Urinary bladder (tissue), 4 donors: Measurements from ENCODE around the gene PKHD1. TPM values are rescaled to one million over a fixed set of nuclear protein-coding genes. Genes with fewer than 3 reads are reported as not detected.
A peak's percentile ranks its signal among the peaks of the same experiment; 100 is the strongest.

Source experiments
- DNase-seq: peaks from one replicate; pipeline ENCODE4 v3.0.0-alpha.2; 2015; ENCODE audit errors: extremely low spot score
- H3K27ac ChIP-seq: one replicate; pipeline ENCODE4 v1.5.1; 2013; ENCODE audit warnings: low read depth, mild to moderate bottlenecking, moderate library complexity
- H3K36me3 ChIP-seq: one replicate; pipeline ENCODE4 v1.6.1; 2013; ENCODE audit warnings: mild to moderate bottlenecking, moderate library complexity; ENCODE audit not compliant: insufficient read depth
- H3K4me1 ChIP-seq: one replicate; pipeline ENCODE4 v1.6.1; 2013; ENCODE audit warnings: mild to moderate bottlenecking, moderate library complexity; ENCODE audit not compliant: insufficient read depth
- H3K4me3 ChIP-seq: one replicate; pipeline ENCODE4 v1.5.1; 2013; ENCODE audit warnings: low read depth, low read length
- WGBS: extraction: QIAGEN DNeasy Blood & Tissue Kit; methylation state at CpG from one replicate; pipeline ENCODE4 v1.1.7; 2013; 5-methylcytosine and 5-hydroxymethylcytosine counted together
- polyA plus RNA-seq: library from polyadenylated mRNA; stranded (reverse); fragments of 200-250 nt; gene quantifications from one replicate; pipeline ENCODE4 v1.2.3, GENCODE V29; 2013
- total RNA-seq: library from RNA; depleted of rRNA; stranded (reverse); fragments of >200 nt; gene quantifications from one replicate; pipeline ENCODE4 v1.2.3, GENCODE V29; 2014
- donor health status: healthy with polysubstance abuse.
- donor health status: healthy.

PKHD1 gene, protein sequence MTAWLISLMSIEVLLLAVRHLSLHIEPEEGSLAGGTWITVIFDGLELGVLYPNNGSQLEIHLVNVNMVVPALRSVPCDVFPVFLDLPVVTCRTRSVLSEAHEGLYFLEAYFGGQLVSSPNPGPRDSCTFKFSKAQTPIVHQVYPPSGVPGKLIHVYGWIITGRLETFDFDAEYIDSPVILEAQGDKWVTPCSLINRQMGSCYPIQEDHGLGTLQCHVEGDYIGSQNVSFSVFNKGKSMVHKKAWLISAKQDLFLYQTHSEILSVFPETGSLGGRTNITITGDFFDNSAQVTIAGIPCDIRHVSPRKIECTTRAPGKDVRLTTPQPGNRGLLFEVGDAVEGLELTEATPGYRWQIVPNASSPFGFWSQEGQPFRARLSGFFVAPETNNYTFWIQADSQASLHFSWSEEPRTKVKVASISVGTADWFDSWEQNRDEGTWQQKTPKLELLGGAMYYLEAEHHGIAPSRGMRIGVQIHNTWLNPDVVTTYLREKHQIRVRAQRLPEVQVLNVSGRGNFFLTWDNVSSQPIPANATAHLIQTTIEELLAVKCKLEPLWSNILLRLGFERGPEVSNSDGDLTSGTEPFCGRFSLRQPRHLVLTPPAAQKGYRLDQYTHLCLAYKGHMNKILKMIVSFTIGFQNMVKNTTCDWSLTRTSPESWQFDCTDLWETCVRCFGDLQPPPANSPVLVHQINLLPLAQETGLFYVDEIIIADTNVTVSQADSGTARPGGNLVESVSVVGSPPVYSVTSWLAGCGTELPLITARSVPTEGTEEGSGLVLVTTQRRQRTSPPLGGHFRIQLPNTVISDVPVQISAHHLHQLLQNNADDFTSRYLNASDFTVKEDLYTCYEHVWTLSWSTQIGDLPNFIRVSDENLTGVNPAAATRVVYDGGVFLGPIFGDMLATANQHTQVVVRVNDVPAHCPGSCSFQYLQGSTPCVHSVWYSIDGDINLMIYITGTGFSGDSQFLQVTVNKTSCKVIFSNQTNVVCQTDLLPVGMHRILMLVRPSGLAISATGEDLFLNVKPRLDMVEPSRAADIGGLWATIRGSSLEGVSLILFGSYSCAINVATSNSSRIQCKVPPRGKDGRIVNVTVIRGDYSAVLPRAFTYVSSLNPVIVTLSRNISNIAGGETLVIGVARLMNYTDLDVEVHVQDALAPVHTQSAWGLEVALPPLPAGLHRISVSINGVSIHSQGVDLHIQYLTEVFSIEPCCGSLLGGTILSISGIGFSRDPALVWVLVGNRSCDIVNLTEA (N-terminal part only)
- total RNA-seq, result 3.6 TPM
- 0.29 TPM for polyA plus RNA-seq

DNA sequence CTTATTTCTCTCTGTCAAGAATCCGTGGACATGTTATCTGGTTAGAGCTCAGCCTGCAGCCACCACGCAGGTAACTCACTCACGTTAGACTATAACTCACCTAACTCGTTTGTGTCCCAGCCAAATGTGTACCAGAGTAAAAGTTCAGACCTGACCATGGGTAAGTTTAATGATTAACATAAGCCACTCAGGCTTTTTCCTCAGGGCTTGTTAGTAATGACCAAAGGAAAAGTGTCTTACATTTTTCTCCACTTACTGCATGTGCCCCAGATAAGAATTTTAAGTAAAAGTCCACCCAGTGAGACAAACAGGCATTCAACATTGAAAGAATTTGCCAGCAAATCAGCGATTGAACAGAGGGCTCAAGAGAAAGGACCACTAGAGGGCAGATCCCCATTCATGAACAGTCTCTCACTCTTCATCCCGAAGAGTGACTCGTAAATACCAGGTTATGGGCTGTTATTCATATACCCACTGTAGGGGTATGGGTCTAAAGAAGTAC lies at the start of gene PKHD1:
Gene PKHD1 (minus strand): TSS at position 116 of the 502 bp plus-strand sequence. CDS start 2,680 bp downstream, outside the sequence.
- 45% methylated on average over 7 of the region's 7 CpGs for WGBS
- H3K4me1 ChIP-seq, result no peaks in the 10 kb centered on the region
- H3K4me3 ChIP-seq, result no peak within 1 kb of the TSS
- H3K27ac ChIP-seq, result no peak within 1 kb of the TSS
- DNase-seq, result peak; percentile 46
- no peaks in the 10 kb centered on the region for H3K36me3 ChIP-seq

DNA sequence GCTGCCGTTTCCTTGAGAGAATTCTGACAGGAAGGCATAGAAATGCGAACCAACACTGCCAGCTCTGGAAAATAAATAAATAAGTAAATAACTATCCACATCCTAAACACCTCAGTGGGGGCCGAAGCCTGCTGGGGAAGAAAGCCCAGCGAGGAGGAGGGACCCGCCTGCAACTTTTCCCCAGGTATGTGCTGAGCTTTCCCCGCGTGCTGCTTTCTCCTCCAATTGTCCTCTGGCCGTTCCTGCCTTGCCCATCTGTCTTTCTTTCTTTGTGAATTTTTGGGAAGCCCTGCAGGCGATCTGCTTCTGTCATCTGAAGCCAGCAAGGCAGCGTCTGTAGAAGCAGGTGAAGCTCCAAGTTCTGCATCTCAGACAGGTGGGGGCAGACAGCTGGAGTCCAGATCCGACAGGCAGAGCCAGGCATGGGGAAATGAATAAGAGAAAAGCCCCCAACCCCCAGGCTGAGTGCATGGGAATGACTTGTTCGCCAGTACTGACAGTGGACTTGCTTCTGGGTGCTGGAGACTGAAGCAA lies 49.6 kb upstream of the PKHD1 start:
- no peaks in the 10 kb centered on the region for H3K36me3 ChIP-seq
- DNase-seq, result no peak
- 69% methylated on average over 12 of the region's 12 CpGs for WGBS
- H3K27ac ChIP-seq, result no peak overlapping the region
- no peaks in the 10 kb centered on the region for H3K4me1 ChIP-seq
- H3K4me3 ChIP-seq, result no peak overlapping the region

DNA sequence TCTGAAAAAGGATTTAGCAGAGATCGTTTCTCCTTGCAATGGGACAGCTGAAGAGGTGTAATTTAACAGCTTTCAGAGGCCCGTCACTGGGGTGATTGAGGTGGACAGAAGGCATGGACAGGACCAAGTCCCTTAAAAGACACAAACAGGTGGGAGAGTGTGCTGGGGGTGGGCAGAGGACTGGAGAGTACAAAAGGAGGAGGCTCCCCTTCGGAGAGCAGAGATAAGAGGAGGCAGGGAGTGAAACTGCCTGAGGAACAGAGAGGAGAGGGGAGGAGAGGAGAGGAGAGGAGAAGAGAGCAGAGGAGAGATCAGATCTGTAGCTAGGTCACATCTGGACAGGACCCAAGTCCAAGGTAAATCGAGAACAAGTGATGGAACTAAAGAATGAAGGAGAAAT lies 48.6 kb upstream of the PKHD1 start:
- Histone ChIP-seq H3K4me1 (no peaks in the 10 kb centered on the region), H3K27ac (no peak overlapping the region), H3K4me3 (no peak overlapping the region), H3K36me3 (no peaks in the 10 kb centered on the region)
- whole genome bisulfite sequencing, result 35% methylated on average over 4 of the region's 4 CpGs
- DNase-seq, result no peak

DNA sequence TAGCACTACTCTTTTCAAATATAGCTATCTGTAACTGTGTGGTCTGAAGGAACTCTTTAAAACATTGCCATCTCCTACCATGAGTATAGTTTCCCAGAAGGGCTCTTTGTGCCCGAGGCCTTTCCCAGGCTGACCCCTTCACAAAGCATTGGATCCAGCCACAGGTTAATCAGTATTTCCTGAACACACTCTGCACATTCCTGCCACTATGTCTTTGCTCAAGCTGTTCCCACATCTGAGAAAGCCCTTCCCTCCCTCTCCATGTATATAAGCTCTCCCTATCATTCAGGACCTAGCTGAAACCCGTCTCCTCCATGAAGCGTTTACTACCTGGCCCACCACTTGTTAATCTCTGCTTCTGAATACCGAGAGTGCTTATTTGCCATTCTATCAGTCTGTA lies 47.8 kb upstream of the PKHD1 start:
- H3K4me3 ChIP-seq, result no peak overlapping the region
- no peaks in the 10 kb centered on the region for H3K36me3 ChIP-seq
- no peak for DNase-seq
- no peak overlapping the region for H3K27ac ChIP-seq
- no peaks in the 10 kb centered on the region for H3K4me1 ChIP-seq
- 71% methylated on average over 4 of the region's 4 CpGs for WGBS

DNA sequence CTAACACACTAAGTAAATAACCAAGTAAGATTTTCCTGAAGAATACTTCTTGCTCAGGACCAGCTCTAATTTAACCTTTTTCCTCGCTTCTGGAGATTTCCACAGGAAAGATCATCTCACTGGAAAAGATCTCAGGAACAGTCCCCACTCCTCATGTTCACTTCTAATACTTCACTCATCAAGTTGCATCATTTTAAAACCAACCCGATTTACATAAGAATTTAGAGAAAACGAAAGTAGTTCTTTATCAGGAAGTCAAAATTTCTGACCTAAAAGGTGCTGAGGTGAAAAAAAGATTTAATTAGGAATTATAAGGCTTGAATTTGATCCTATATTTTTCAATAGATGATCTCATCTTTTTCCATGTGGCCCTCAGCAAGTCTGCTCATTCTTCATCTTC lies 46.6 kb upstream of the PKHD1 start:
- Histone ChIP-seq H3K36me3 (no peaks in the 10 kb centered on the region), H3K4me1 (no peaks in the 10 kb centered on the region), H3K27ac (no peak overlapping the region), H3K4me3 (no peak overlapping the region)
- WGBS, result 89% methylated on average over 3 of the region's 3 CpGs
- DNase-seq, result no peak

DNA sequence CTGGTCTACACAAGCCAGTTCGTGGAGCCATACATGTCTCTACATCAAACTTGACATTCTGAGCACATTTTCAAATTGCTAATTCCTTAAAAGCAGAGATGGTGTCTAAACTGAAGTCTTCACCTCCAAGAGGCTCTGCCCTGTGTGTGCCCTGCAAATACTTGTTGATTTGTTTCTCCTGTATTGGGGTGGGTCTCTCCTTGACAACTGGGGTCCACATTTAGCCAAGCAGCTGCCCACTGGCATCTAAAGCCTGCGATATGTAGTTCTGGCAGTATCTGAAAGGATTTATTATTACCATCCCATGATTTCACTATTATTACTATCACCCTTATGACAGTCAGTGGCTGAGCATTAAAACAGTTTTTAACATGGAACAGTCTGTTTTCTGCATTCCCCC lies 45.9 kb upstream of the PKHD1 start:
- DNase-seq, result no peak
- 82% methylated on average over 2 of the region's 2 CpGs for WGBS
- no peaks in the 10 kb centered on the region for H3K4me1 ChIP-seq
- no peak overlapping the region for H3K4me3 ChIP-seq
- H3K36me3 ChIP-seq, result no peaks in the 10 kb centered on the region
- no peak overlapping the region for H3K27ac ChIP-seq

DNA sequence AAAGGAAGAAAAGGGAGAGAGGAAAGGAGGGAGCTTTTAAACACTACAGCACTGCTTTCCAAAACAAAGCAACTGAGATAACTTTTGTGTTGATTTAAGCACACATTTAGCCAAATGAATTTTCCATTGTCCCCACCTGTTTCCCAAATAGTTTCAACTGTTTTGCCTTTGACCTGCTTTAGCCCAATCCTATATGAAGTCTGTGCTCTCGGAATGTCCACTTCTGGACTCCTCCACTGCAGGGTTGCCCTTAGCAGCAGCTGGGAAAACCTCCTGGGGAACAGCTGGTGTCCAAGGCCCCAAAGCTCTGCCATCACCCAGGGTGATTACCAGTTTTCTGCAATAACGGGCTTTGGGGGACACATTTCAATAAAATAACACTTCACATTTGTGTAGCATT lies 44.9 kb upstream of the PKHD1 start:
- 75% methylated on average over 2 of the region's 2 CpGs for WGBS
- Histone ChIP-seq H3K4me1 (no peaks in the 10 kb centered on the region), H3K27ac (no peak overlapping the region), H3K36me3 (no peaks in the 10 kb centered on the region), H3K4me3 (no peak overlapping the region)
- no peak for DNase-seq

DNA sequence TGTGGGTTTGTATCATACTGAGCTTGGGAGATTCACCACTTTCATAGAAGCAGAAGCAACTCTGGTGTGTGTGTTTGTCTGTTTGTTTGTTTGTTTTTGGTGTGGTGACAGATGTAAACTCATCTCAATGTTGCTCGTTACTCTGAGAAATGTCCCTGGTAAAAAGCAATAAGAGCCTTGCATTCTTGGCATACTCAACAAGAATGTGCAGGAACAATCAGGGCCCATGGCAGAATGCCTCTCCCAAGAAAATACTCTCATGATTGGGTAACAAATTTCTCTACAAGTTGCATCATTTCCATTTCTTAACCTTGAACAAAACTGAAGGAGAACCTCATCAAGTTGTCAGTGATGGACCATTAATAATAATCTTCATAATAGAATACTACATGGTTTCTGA lies 43.0 kb upstream of the PKHD1 start:
- H3K27ac ChIP-seq, result no peak overlapping the region
- WGBS, result 37% methylated on average over 1 of the region's 1 CpG
- DNase-seq, result no peak
- H3K4me1 ChIP-seq, result no peaks in the 10 kb centered on the region
- no peaks in the 10 kb centered on the region for H3K36me3 ChIP-seq
- no peak overlapping the region for H3K4me3 ChIP-seq

DNA sequence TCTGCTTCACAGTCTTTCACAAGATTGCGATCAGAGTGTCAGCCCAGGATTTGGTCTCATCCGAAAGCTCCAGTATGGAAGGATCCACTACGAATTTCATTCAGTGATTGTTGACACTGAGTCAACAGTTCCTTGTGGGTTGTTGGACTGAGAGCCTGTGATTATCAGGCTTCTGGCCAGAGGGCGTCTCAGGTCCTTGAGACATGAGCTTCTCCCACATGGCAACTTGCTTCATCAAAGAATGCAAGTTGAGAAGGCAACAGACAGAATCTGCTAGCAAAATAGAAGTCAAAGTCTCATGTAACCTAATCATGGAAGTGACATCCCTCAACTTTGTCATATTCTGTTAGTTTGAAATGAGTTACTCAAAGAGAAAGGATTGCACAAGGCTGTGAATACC lies 40.5 kb upstream of the PKHD1 start:
- Histone ChIP-seq H3K36me3 (no peaks in the 10 kb centered on the region), H3K4me3 (no peak overlapping the region), H3K4me1 (no peaks in the 10 kb centered on the region), H3K27ac (no peak overlapping the region)
- DNase-seq, result no peak
- WGBS, result 83% methylated on average over 4 of the region's 4 CpGs

DNA sequence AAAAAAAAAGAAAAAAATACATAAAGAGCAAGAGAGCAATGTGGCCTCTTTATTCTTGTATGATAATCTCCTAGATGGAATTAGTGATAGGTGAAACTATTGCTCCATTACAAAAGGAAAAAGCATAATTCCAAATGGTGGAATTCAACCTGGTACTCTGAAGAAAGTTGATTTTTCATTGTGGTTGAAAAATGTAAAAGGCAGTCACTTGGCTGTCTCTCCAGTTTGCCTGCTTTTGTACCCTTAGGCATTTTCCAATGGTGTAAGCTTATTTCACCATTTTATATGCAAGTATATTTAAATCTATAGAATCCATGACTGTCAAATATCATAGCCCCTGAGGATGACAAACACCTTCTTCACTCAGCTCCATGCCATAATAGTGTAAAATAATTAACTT lies 38.8 kb upstream of the PKHD1 start:
- no peaks in the 10 kb centered on the region for H3K4me1 ChIP-seq
- no peak overlapping the region for H3K4me3 ChIP-seq

DNA sequence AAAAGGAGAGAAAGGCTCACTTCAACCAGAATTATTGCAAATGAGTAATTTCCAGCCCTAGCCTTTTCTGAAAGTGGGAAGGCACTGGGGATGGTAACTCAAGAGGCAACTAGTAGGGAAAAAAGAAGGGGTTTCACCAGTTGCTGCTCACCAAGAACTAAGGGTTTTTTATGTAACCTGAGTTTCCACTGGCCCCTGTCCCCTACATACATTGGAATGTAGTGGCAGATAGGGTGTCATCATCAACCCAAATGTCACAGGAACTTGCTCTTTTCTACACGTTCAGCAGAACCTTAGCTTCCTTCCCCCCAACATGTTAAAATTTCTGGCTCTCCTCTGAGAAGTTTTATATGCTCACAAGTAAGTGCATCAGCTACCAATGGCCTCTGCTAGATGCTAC lies 38.2 kb upstream of the PKHD1 start:
- WGBS, result 66% methylated on average over 1 of the region's 1 CpG
- no peak overlapping the region for H3K27ac ChIP-seq
- no peaks in the 10 kb centered on the region for H3K36me3 ChIP-seq
- no peak overlapping the region for H3K4me3 ChIP-seq
- no peak for DNase-seq
- H3K4me1 ChIP-seq, result no peaks in the 10 kb centered on the region

More for the DNA sequence above, 38.8 kb upstream of the PKHD1 start:
- no peak for DNase-seq
- Histone ChIP-seq H3K27ac (no peak overlapping the region), H3K36me3 (no peaks in the 10 kb centered on the region)

DNA sequence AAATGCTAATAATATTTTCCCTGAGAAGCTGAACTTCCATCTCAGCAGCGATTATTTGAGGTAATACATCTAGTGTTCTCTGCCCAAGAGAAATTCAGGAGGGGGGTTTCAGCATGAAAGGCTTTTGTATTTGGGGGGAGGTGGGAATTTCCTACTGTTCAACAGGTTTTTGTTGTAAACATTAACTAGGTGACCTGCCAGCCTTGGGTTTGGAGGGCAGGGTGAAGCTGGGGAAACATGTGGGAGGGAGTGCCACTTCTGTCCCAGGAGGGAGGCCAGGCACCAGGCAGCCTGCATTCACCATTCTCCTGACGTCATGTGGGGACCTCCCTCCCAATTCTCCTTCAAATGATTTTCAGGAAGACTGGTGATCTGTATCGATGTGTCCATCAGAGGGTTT lies 37.7 kb upstream of the PKHD1 start:
- Histone ChIP-seq H3K4me1 (no peaks in the 10 kb centered on the region), H3K4me3 (no peak overlapping the region), H3K36me3 (no peaks in the 10 kb centered on the region), H3K27ac (no peak overlapping the region)
- 76% methylated on average over 3 of the region's 3 CpGs for WGBS
- DNase-seq, result no peak
